Heart left ventricle (tissue), 16 donors: ENCODE results near the gene ZNF575. TPM values are rescaled to one million over a fixed set of nuclear protein-coding genes. Genes with fewer than 3 reads are reported as not detected.

Experiments used
- ATAC-seq, 4 donors: fragments of 200-7000 bp; cut with Tn5 transposase; one replicate each; pipeline ENCODE4 v1.9.1; 2020 to 2022; ENCODE audit warnings: moderate library complexity in 4 of 4, mild to moderate bottlenecking in 3 of 4, moderate number of reproducible peaks in 1 of 4
- DNase-seq, 5 donors: peaks; one replicate each; pipeline ENCODE4 v3.0.0-alpha.2; 2020
- H3K27ac ChIP-seq, 12 donors: fragments of 200-600 bp; sonication (generic) in 4 of 12; one replicate each; pipeline versions ENCODE4 v1.5.0 to v1.8.0; 2016 to 2022; ENCODE audit warnings: mild to moderate bottlenecking in 2 of 12
- H3K27me3 ChIP-seq, 9 donors: fragments of 200-600 bp; sonication (generic) in 2 of 9; one replicate each; pipeline versions ENCODE4 v1.5.1 to v1.8.0; 2016 to 2022; ENCODE audit warnings: mild to moderate bottlenecking in 3 of 9
- H3K36me3 ChIP-seq, 9 donors: fragments of 200-600 bp; sonication (generic) in 2 of 9; one replicate each; pipeline versions ENCODE4 v1.5.0 to v1.8.0; 2018 to 2022; ENCODE audit warnings: mild to moderate bottlenecking in 2 of 9
- H3K4me1 ChIP-seq, 12 donors: fragments of 200-600 bp; sonication (generic) in 4 of 12; one replicate each; pipeline versions ENCODE4 v1.5.0 to v1.8.0; 2016 to 2022; ENCODE audit warnings: mild to moderate bottlenecking in 3 of 12
- H3K4me3 ChIP-seq, 12 donors: fragments of 200-600 bp; sonication (generic) in 4 of 12; one replicate each; pipeline versions ENCODE4 v1.5.0 to v1.8.0; 2017 to 2022; ENCODE audit warnings: mild to moderate bottlenecking in 9 of 12, moderate library complexity in 4 of 12
- H3K9me3 ChIP-seq, 12 donors: fragments of 200-600 bp; sonication (generic) in 4 of 12; one replicate each; pipeline versions ENCODE4 v1.5.0 to v1.8.0; 2016 to 2022; ENCODE audit warnings: mild to moderate bottlenecking in 1 of 12
- POLR2A ChIP-seq, 2 donors: fragments of 450-650 bp; IDR thresholded peaks; one replicate each; pipeline ENCODE4 v1.6.1; 2017; ENCODE audit warnings: antibody characterized with exemption in 2 of 2, mild to moderate bottlenecking in 2 of 2, moderate library complexity in 2 of 2
- WGBS, 4 donors: extraction: QIAGEN DNeasy Blood & Tissue Kit in 2 of 4; methylation state at CpG; one replicate each; pipeline versions ENCODE4 v1.1.5 to v1.1.7; 2013 to 2018; 5-methylcytosine and 5-hydroxymethylcytosine counted together
- intact Hi-C, 10 donors: fragments of 100-400 bp; cut with DNase I; formaldehyde crosslinking; loops; one replicate each; pipeline versions ENCODE4 v1.11.1 to v1.14.2; 2022
- polyA plus RNA-seq, 2 donors: library from polyadenylated mRNA; stranded (reverse); fragments of 200-250 nt; gene quantifications; one replicate each; pipeline ENCODE4 v1.2.3, GENCODE V29; 2013
- total RNA-seq, 9 donors: library from RNA; depleted of rRNA in 2 of 9; stranded (reverse); fragments of >200 nt in 2 of 9; fragmentation: NEBNext Ultra II Directional in 3 of 9; extraction: Animal tissue kit (Norgen Biotek cat#: 25700) in 3 of 9; gene quantifications; one replicate each; pipeline versions ENCODE4 v1.1.0 to v1.2.4, GENCODE V29; 2016 to 2023
- TF ChIP-seq, protein P1 (sequence below), 12 donors: fragments of 200-600 bp; sonication (generic) in 4 of 12; IDR thresholded peaks; one replicate each; pipeline versions ENCODE4 v1.5.0 to v1.8.0; 2018 to 2022; ENCODE audit warnings: antibody characterized with exemption in 12 of 12, mild to moderate bottlenecking in 5 of 12
- donor health status: ischemic (EF 13 %, LVEDD 7.1; RV severe dilation, severe dysfunction).
- donor health status: healthy with polysubstance abuse.
- donor health status: DM: no; HTN: yes; CAD: no.
- donor health status: DM: no; HTN: no; CAD: no.
- donor health status: ischemic (EF 25% LVEDD 6.9; RV normal size, moderate dysfunction).
- donor health status: ischemic (EF 25% LVEDD 5.7; RV mildly dilated, moderate dysfunction).
- donor health status: healthy.
- donor health status: DM: yes; HTN: yes; CAD: no.
- donor health status: ischemic (EF 35%, LVEDD 5.7; RV mildly dilated, moderate dysfunction).
- donor health status: nonischemic (EF 11% LVEDD 7.7; RV severe dilation, severe dysfunction).
- donor health status: DM: yes; HTN: yes; CAD: no.
- donor health status: PGD.
- donor health status: ischemic (EF 29% LVEDD 5.4; RV normal size, mild dysfunction).
- donor health status: nonischemic (EF 23%, LVEDD 6.1; RV moderate dilation, normal function).

ZNF575 gene
- total and polyA plus RNA-seq, 11 donors: 0.38 to 1.9 (median 1.2) TPM; not detected in 2

DNA sequence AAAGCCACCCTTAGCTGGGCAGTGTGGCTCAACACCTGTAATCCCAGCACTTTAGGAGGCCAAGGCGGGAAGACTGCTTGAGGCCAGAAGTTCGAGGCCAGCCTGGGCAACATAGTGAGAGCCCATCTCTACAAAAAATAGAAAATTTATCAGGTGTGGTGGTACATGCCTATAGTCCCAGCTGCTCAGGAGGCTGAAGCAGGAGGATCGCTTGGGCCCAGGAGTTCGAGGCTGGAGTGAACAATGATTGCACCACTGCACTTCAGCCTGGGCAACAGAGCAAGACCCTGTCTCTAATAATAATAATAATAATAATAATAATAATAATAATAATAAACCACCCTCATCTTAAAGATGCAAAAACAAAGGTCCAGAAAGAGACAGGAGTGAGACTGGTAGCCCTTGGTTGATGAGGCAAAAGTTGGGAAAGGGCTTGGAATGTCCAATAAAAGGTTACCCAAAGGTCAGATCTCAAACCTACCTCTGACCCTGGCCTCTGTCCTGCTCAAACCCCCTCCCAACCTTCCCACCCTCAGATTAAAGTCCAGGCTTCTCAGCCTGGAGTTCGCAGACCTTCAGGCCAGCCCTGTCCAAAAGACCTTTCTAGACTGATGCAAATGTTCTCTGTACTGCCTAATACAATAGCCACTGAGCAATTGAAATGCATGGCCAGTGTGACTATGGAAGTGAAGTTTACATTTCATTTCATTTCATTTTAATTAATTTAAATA, 9.1 kb downstream of the ZNF575 start:
- WGBS, 4 donors: 96 to 98% (median 97%) methylated on average over 5 of the region's 5 CpGs
- Histone ChIP-seq H3K36me3 (peaks cover 0 to 85% (median 72%) of the 10 kb centered on the region in 9 donors), H3K27ac (no peak overlapping the region), H3K27me3 (no peaks in the 10 kb centered on the region), H3K4me1 (no peaks in the 10 kb centered on the region), H3K9me3 (peaks cover 0 to 13% (median 10%) of the 10 kb centered on the region in 12 donors), H3K4me3 (no peak overlapping the region)
- peak in 1 of 5 donors; percentile 15 for DNase-seq
- TF ChIP-seq POLR2A (IDR thresholded peaks at IDR 0.05): no peak
- TF ChIP-seq, protein P1, sequence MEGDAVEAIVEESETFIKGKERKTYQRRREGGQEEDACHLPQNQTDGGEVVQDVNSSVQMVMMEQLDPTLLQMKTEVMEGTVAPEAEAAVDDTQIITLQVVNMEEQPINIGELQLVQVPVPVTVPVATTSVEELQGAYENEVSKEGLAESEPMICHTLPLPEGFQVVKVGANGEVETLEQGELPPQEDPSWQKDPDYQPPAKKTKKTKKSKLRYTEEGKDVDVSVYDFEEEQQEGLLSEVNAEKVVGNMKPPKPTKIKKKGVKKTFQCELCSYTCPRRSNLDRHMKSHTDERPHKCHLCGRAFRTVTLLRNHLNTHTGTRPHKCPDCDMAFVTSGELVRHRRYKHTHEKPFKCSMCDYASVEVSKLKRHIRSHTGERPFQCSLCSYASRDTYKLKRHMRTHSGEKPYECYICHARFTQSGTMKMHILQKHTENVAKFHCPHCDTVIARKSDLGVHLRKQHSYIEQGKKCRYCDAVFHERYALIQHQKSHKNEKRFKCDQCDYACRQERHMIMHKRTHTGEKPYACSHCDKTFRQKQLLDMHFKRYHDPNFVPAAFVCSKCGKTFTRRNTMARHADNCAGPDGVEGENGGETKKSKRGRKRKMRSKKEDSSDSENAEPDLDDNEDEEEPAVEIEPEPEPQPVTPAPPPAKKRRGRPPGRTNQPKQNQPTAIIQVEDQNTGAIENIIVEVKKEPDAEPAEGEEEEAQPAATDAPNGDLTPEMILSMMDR (IDR thresholded peaks at IDR 0.05): no peak
- intact Hi-C loops: no loop called here
- no peak for ATAC-seq

DNA sequence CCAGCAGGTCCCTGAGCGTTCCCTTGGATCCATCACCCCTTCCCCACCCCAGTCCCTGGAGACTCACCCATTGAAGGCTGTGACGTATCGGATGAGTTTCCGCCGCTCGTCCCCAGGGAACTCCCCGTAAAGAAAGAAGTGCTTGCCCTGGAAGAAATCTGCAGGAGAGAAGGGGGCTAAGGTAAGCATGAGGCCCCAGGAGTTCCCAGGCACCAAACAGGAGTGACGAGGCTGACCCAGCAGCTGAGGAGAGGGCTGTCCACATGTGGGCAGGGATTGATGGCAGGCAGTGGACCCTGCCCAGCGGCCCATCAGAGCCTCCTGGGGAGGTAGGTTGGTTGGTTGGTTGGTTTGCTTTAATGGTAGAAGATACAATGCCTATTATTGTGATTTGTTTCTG, 11.1 kb downstream of the ZNF575 start:
- H3K4me1 ChIP-seq: no peaks in the 10 kb centered on the region
- H3K27ac ChIP-seq: no peak overlapping the region
- WGBS, 4 donors: 92 to 95% (median 95%) methylated on average over 9 of the region's 9 CpGs
- ATAC-seq: no peak
- TF ChIP-seq, protein P1 (IDR thresholded peaks at IDR 0.05): no peak
- no peak for TF ChIP-seq POLR2A (IDR thresholded peaks at IDR 0.05)
- intact Hi-C loops: no loop called here
- no peak overlapping the region for H3K4me3 ChIP-seq
- H3K27me3 ChIP-seq: no peaks in the 10 kb centered on the region
- peaks cover 0 to 71% (median 62%) of the 10 kb centered on the region in 9 donors for H3K36me3 ChIP-seq
- no peak for DNase-seq
- H3K9me3 ChIP-seq: peaks cover 0 to 6% (median 3%) of the 10 kb centered on the region in 12 donors

- H3K27ac ChIP-seq: no peak overlapping the region
- WGBS, 4 donors: 89 to 92% (median 90%) methylated on average over 5 of the region's 5 CpGs
- no peaks in the 10 kb centered on the region for H3K9me3 ChIP-seq
- H3K27me3 ChIP-seq: no peaks in the 10 kb centered on the region
- DNase-seq (peak in 1 of 5 donors; percentile 14), ATAC-seq (no peak)
- no peak for TF ChIP-seq POLR2A (IDR thresholded peaks at IDR 0.05)
- TF ChIP-seq, protein P1 (IDR thresholded peaks at IDR 0.05): no peak
- H3K36me3 ChIP-seq: peaks cover 0 to 73% (median 65%) of the 10 kb centered on the region in 9 donors
- no peak overlapping the region for H3K4me3 ChIP-seq
- intact Hi-C loops: no loop called here
- no peaks in the 10 kb centered on the region for H3K4me1 ChIP-seq
Observed at GRCh38 chr19:43545276-43545675, 12.3 kb downstream of the ZNF575 start.

DNA sequence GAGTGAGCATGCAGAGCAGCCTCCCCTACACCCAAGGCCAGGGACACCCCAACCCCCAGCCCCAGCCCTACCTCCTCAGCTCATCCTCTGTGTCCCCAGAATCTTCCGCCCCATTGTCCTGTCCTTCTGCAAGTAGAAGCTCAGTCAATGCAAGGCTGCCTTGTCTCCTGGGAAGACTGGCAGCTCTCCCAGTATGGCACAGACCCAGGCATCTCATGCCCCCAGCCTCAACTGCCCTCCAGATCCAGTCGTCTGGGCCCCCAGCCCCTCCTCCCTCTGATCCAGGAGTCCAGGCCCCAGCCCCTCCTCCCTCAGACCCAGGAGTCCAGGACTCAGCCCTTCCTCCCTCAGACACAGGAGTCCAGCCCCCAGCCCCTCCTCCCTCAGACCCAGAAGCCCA, 13.0 kb downstream of the ZNF575 start:
- Histone ChIP-seq H3K27ac (no peak overlapping the region), H3K4me1 (no peaks in the 10 kb centered on the region), H3K9me3 (no peaks in the 10 kb centered on the region), H3K27me3 (no peaks in the 10 kb centered on the region), H3K4me3 (no peak overlapping the region), H3K36me3 (peaks cover 0 to 73% (median 66%) of the 10 kb centered on the region in 9 donors)
- ATAC-seq: peak in 1 of 4 donors; percentile 30
- intact Hi-C loops: no loop called here
- DNase-seq: peak in 1 of 5 donors; percentile 6
- TF ChIP-seq, protein P1 (IDR thresholded peaks at IDR 0.05): no peak
- TF ChIP-seq POLR2A (IDR thresholded peaks at IDR 0.05): no peak
- 63 to 80% (median 71%) methylated on average over 2 of the region's 2 CpGs for WGBS, 4 donors
